MG63 (cell line): ENCODE results near the gene PCDH19. TPM values are rescaled to one million over a fixed set of nuclear protein-coding genes. Genes with fewer than 3 reads are reported as not detected.

Source experiments
- DNase-seq: peaks from one replicate; pipeline ENCODE4 v3.0.0-alpha.2; 2020
- H3K27me3 ChIP-seq: fragments of 250-450 bp; sonication (Bioruptor Pico); 2 replicates; pipeline ENCODE4 v1.5.1; 2020; ENCODE audit warnings: mild to moderate bottlenecking, moderate library complexity
- H3K36me3 ChIP-seq: fragments of 250-450 bp; sonication (Bioruptor Pico); 2 replicates; pipeline ENCODE4 v1.5.1; 2020; ENCODE audit warnings: mild to moderate bottlenecking, moderate library complexity
- H3K4me3 ChIP-seq: fragments of 250-450 bp; sonication (Bioruptor Pico); 2 replicates; pipeline ENCODE4 v1.5.1; 2020; ENCODE audit warnings: mild to moderate bottlenecking, moderate library complexity
- H3K9me3 ChIP-seq: fragments of 250-450 bp; sonication (Bioruptor Pico); 2 replicates; pipeline ENCODE4 v1.5.1; 2020; ENCODE audit warnings: mild to moderate bottlenecking, moderate library complexity
- total RNA-seq: library from RNA; depleted of rRNA; stranded (reverse); fragments of >200 nt; shearing (Covaris generic); gene quantifications from 2 replicates; pipeline ENCODE4 v1.2.3, GENCODE V29; 2014; ENCODE audit warnings: low replicate concordance; rRNA removed

PCDH19 gene
- total RNA-seq, 1 experiment from 2014 or later, result not detected

DNA sequence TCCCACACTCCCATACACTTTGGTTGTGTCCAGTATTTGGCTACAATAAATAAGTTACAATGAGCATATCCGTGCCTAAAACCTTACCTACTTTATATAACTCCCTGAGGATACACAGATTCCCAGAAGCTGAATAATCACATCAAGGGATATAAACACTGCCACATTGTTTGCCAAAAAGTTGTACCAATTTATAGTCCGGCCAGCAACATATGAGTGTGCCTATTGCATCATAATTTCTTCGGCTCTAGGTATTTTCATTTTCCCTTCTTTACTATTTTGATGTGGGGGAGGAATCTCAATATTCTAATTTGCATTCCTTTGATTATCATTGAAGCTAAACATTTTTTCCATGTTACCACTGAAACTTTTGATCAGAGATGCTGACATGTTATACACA, 146.4 kb downstream of the PCDH19 start:
- Histone ChIP-seq H3K4me3 (no peak overlapping the region), H3K36me3 (no peaks in the 10 kb centered on the region), H3K9me3 (no peaks in the 10 kb centered on the region), H3K27me3 (no peaks in the 10 kb centered on the region)
- DNase-seq, result peak; percentile 10

DNA sequence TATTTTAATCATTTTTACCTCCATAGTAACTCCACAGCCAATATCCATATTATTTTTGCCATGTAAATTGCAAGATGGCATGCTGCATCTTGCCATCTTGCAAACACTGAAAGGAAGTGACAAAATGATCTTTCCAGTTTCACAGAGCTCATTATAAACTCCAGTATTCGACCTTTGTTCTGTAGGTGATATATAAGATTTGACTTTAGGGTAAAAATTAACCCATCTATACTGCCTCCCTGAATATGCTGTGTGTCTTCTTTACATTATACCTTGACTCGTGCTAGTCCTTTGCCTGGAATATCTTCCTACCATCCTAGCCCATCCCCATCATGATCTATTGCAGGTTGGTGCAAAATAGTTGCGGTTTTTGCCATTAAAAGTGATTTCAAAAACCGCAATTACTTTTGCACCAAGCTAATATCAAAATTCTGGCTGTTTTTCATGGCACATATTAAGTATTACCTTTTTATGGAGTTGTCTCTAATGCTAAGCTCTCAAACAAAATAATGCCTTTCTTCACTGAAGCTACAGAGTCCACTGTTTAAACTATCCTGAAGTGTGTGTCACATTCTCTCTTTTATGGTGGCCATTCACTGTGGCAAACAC, 161.1 kb downstream of the PCDH19 start:
- H3K4me3 ChIP-seq, result no peak overlapping the region
- H3K27me3 ChIP-seq, result no peaks in the 10 kb centered on the region
- no peaks in the 10 kb centered on the region for H3K36me3 ChIP-seq
- DNase-seq, result no peak
- no peaks in the 10 kb centered on the region for H3K9me3 ChIP-seq

DNA sequence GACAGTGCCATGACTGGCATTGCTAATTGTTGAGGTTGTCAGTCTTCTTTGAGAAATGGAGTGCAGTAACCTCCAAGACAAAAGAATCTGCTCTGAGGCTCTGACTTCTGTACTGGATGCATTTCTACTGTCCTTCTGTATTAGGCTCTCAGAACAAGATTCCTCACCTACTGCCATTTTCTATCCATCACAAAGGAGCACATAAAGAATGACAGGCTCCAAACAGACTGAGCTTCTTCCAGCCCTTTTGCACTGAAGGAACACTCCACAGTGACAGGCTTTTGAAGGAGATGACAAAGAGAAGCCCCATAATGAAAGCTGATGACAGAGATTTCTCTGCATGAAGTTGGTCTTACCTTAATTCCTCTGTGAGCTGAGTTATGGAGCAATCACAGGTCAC, 162.2 kb downstream of the PCDH19 start:
- no peaks in the 10 kb centered on the region for H3K9me3 ChIP-seq
- no peak for DNase-seq
- no peak overlapping the region for H3K4me3 ChIP-seq
- H3K27me3 ChIP-seq, result no peaks in the 10 kb centered on the region
- H3K36me3 ChIP-seq, result no peaks in the 10 kb centered on the region

DNA sequence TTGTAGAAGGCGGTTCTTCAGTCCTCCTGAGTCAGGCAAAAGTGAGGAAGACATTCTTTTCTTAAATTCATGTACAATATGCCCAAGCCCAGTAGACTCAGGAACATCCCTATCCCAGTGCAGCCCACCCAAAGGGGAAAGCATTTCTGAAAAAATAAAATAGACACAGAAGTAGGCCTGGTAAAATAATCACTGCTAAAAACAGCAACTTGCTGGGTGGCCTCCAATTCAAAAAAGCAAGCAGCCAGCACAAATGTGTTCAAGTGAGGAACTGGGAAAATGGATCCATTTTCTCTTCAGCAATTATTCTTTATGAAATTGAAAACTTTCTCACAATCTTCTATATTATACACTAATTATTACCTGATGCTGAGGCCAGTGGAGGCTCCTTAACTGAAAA, 165.4 kb downstream of the PCDH19 start:
- H3K27me3 ChIP-seq, result no peaks in the 10 kb centered on the region
- no peak for DNase-seq
- H3K4me3 ChIP-seq, result no peak overlapping the region
- H3K36me3 ChIP-seq, result no peaks in the 10 kb centered on the region
- no peaks in the 10 kb centered on the region for H3K9me3 ChIP-seq

Other genes starting within 250 kb of the PCDH19 start
- gene TNMD, start 174.7 kb upstream of the PCDH19 start, total RNA-seq, result not detected in 2 replicates
- 24.7 and 24.8 TPM in 2 replicates for gene TSPAN6, start 226.5 kb upstream of the PCDH19 start, total RNA-seq
- gene SRPX2, start 233.9 kb upstream of the PCDH19 start, total RNA-seq, result 11.1 and 12.0 TPM in 2 replicates